DMS153 treated with DMSO at 0.1 percent for 48 hours (cell line): ENCODE data around the gene AK3.

Experiments used
- DNase-seq: peaks from one replicate; lab custom pipeline; 2025; ENCODE audit not compliant: unreplicated experiment; lab: John Stamatoyannopoulos, UW

Gene AK3

DNA sequence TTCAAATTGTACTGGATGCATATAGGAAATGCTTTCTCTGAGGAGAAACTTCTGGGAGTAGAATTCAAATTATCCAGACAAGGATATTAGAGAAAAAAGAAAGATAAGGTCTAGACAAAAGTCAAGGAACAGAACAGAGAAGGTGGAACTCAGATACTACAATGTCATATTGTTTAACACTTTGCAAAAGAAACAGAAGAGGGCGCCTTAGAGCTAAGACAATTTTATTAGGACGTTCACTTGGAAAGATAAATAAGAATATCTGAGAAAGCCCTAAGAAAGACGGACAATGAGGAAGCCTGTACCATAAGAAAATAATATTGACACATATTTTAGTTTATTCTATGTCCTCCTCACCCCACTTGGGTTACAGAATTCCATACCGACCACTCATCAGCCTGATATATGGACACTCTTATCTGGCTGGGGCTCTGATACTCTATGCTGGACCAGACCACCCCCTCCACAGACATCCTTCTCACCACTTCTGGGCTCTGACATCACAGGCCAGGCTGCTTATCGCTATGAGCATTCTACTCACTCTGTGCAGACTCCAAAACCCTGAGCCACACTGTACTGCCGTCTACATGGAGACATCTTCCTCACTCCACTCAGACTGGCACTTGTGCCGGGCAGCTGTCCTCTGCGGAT lies 9.1 kb upstream of the AK3 start:
- no peak for DNase-seq

- DNase-seq, result no peak
These were observed 7.6 kb upstream of the AK3 start for GRCh38 chr9:4748612-4749011.

- DNase-seq, result no peak
These were observed 5.5 kb upstream of the AK3 start for GRCh38 chr9:4746278-4747030.

DNA sequence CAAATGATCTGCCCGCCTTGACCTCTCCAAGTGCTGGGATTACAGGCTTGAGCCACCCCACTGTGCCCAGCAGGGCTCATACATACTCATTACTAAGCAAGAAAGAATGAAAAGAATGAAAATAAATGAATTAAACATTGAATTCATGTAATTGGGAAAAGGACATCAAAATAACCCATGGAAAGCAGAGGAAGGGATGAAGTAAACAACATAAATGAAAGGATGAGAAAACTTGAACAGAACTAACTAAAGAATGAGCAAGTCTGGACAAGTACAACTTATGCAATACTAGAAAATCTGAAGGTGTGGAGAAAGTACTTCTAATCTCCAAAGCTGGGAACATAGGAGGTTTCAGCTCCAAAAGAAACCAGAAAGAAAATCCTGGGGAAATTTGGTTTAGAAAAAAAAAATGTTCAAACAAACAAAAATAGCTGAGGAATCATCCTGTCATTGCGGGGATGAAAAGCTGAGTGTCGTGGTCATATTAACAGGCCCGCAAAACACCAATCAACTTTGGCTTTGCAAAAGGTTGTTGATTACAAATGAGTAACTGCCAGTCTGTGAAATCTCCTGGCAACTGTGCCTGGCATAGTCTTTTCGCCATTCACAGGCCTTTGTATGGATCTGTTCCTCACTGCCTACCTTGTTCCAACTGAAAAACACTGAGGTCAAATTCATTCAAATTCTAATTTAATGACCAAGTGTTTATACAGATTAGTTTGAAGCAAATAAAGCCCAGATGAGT lies 2.3 kb upstream of the AK3 start:
- no peak for DNase-seq

DNA sequence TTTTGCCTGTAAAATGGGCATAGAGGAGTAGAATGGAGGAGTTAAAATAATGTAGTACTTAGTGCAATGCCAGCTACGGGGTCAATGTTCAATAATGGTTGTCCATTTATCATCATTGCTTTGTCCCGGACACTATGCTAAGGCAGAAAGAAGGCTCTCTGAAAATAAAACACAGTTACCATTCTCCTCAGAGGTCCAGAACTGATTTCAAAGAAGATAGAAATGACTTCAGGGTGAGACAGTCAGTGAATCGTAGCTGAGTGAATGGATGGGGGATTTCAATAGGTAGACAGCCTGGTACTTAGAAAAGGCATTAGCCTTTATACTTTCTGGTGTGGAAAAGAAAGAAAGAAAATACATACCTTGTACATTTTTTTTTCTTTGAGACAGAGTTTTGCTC lies 1.2 kb upstream of the AK3 start:
- DNase-seq, result no peak

- no peak for DNase-seq
These were observed 525 bp upstream of the AK3 start for GRCh38 chr9:4741365-4742089.

DNA sequence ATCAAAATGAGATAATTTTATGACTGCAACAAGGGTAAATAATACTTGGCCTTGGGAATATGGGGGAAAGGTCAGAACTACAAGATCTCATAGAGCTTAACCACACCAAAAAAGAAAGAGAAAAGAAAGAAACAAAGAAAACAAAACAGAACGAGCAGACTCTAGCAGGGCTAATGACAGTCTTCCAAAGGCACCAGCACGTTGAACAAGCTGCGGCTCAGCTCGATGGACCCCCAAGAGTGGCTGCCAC lies 689 bp downstream of the AK3 start:
- no peak for DNase-seq

GRCh38 chr9:4739587-4740387 lies 1.2 kb downstream of the AK3 start:
- DNase-seq, result no peak

DNA sequence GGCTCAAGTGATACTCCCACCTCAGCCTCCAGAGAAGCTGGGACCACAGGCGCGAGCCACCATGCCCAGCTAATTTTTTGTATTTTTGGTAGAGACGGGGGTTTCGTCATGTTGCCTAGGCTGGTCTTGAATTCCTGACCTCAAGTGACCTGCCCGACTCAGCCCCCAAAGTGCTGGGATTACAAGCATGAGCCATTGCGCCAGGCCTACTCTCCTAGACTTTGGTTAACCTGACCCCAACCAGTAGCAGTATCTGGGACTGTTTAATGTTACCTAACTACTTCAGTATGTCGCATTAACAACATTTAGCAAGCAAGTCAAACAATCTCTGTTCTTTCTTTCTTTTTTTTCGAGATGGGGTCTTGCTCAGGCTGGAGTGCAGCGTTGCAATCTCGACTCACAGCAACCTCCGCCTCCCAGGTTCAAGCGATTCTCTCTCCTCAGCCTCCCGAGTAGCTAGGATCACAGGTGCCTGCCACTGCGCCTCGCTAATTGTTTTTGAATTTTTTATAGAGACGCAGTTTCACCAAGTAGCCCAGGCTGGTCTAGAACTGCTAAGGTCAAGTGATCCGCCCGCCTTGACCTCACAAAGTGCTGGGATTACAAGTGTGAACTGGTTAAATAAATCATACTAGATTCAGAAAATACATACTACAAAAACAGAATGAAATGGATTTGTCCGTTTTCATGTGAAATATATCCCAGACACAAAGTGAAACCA lies 2.0 kb downstream of the AK3 start:
- DNase-seq, result no peak

DNA sequence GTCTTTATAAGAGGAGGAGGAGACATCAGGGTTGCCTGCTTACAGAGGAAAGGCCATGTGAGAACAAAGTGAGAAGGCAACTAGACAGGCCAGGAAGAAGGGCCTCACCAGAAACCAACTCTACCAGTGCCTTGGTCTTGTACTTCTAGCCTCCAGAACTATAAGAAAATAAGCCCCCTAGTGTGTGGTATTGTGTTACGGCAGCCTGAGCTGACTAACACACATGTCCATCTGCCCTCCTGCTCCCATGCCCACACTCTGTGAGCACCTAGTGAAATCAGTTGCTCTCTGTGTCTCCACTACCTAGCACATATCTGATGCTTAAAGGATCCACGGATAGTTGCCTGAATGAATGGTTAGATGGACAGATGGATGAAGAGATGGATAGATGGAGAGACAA lies 6.9 kb downstream of the AK3 start:
- no peak for DNase-seq

DNA sequence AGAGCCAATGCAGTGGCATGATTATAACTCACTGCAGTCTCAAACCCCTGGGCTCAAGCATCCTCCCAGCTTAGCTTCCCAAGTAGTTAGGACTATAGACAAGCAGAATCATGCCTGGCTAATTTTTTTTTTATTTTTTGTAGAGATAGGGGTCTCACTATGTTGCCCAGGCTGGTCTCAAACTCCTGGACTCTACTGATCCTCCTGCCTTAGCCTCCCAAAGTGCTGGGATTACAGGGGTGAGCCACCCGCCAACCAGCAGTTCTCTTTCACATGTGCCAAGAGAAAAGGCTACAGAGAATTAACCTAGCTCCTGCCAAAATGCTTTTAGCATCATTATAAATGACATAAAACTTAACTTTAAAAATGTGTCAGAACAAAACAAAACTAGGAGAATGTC lies 8.1 kb downstream of the AK3 start:
- DNase-seq, result no peak

GRCh38 chr9:4727593-4727992 lies 13.4 kb downstream of the AK3 start:
- DNase-seq, result no peak

DNA sequence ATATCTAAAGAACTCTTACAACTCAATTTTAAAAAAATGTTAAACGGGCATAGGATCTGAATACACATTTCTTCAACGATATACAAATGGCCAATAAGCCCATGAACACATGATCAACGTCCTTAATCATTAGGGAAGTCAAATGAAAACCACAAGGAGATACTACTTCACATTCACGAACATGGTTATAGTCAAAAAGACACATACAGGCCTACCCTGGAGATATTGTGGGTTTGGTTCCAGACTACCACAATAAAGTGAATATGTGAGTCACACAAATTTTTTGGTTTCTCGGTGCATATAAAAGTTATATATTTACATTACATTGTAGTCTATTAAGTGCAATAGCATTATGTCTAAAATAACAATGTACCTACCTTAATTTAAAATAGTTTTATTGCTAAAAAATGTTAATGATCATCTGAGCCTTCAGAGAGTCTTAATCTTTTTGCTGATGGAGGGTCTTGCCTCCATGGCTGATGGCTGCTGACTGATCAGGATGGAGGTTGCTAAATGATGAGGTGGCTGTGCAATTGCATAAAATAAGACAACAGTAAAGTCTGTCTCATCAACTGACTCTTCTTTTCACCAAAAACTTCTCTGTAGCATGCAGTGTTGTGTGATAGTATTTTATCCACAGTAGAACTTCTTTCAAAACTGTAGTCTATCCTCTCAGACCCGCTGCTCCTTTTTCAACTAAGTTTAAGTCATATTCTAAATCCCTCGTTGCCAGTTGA lies 15.1 kb downstream of the AK3 start:
- DNase-seq, result no peak

DNA sequence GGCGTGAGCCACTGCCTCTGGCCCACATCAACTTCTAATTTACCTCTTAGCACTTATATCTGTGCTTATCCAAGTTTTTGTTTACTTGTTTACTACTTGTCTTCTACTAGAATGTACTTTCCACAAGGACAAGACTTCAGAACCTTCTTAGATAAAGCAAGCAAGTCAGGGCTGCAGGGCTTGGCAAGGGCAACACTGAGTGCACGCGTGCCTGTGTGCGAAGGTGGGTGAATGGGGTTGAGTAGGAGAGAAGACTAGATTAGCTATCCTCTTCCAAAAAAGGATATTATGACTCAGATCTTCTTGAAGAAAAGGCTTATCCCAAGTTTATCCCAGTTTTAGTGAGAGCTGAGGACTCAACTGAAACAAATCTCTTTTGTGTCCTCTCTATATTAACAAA lies 19.3 kb downstream of the AK3 start:
- DNase-seq, result no peak

DNA sequence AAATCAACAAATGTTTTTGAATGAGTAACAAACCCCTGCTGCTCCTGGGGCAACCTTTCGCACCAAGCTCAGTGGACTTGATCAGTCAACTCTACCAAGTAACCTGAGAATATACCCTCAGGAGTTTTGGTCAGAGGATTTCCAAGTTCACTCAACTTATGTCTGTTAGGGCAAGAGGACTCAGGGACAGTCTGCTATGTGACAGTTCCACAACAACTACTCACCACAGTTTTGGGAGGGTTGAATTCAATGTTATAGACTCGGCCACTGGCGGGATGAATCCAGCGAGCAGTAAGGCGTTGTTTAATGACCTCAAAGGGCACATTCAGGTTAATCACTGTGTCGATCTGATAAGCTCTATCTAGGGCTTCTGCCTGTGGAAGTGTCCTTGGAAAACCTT lies 22.1 kb downstream of the AK3 start:
- DNase-seq, result no peak

GRCh38 chr9:4717815-4718214 lies 23.2 kb downstream of the AK3 start:
- DNase-seq, result no peak

- no peak for DNase-seq
These were observed 24.8 kb downstream of the AK3 start for GRCh38 chr9:4716163-4716562.

GRCh38 chr9:4714266-4715016 lies 26.6 kb downstream of the AK3 start:
- DNase-seq, result no peak

DNA sequence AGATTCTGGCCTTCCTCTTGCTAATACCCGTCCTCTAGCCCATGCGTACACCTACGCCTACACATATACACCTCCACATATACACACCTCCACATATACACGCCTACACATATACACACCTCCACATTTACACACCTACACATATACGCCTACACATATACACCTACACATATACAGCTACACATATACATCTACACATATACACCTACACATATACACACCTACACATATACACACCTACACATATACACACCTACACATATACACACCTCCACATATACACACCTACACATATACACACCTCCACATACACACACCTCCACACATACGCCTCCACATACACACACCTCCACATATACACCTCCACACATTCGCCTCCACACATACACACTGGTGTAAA lies 27.2 kb downstream of the AK3 start:
- no peak for DNase-seq
